DMS79 (cell line): Measurements from ENCODE around the gene DAG1.
"Not testable (repeated sequence)": the region's sequence is repeated elsewhere in the genome, so short reads cannot be mapped to it uniquely, and the experiment has no call there.

Source experiments
- DNase-seq: peaks from one replicate; lab custom pipeline; 2025; lab: John Stamatoyannopoulos, UW

The DAG1 gene

DNA sequence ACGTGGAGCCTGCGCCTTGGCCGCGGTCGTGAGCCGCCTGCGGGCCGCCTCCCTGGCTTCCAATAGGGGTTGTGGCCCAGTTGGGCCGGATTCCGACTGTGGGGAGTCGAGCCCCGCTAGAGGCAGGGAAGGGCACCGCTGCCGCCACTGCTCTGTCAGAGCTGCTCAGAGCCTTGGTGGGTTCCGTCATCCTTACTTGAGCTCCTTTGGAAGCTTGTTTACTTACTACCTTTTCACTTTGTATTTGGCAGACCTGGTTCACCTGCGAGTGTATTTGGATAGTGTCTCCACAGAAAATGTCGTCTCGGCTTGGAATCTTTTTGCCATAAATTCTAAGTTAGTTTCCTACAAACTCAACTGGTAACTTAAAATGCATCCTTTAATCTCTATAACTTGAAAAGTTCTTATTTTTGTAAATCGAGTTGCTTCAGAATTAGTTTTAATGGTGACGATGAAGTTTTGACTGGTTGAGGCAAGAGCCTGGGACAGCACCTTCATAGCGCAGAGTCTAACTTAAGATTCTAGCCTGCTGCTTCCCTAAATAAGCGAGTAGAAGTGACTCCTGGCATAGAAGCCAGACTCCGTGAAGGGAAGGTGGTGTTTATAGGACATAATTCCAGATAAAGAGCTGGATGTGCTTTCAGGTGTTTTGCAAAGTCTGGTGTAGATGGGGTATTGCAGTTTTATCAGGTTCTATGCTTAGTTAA is 800 bp downstream of the DAG1 start:
- no peak for DNase-seq

DNA sequence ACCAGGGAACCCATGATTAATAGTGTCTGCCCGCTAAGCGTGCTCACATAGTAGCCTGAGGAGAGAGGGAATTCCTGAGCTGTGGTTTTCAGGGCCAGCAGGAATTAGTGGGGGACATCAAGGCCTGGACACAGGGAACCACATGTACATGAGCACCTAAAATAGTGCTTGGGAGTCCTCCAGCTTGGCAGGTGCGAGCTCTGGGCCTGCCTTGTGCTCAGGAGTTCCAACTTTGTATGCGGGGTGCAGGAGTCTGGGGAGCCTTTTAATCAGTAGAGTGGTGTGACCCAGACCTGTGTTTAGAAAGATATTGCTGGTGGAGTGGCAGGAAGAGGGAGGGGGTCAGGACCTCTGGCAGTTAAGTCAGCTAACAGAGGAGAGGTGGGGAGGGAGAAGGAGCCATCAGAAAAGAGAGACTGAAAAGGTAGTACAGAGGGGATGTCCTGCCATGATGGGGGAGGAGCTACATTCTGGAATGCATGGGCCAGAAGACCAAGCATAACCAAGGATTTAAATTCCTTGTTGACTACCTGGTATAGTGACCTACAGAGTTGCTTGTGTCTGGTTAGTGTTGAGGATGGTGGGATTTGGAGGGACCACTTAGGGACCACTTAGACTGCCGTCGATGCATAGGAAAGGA is 1.9 kb downstream of the DAG1 start:
- DNase-seq, result no peak

GRCh38 chr3:49476563-49476962 is 6.5 kb downstream of the DAG1 start:
- DNase-seq, result no peak

DNA sequence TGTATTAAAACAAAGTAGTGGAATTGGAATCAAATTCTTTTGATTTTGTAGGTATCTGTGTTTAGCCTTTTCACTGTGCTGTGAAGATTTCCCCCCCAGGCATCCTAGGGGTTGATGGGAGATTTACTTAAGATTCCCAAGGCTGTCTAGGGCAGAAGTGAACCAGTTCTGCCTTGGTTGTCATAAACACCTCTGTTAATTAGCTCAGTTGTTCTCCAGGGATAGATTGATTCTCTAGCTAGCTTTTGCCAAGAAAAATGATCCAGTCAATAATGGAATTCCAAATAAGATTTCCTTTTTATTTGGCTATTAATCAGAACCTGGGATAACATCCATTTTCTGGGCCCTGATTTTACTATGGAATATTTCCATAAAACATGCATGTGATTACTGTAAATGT is 12.7 kb downstream of the DAG1 start:
- DNase-seq, result no peak

DNA sequence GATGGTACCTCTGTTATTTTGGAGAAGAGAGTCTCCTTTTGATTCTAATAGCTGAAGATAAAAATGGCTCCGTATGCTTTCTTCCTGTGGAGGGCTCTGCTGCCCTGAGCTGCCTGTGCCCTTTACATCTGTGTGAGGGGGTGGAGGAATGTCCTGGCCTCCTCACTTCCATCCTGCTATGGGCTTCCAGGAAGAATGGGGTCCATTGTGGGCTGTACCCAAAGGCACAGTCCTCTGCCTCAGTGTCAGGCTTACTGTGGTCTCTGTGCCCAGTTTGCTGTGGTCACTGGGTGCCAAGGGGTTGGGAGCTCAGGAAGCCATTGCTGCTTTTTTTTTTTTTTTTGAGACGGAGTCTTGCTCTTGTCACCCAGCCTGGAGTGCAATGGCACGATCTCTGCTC is 14.4 kb downstream of the DAG1 start:
- DNase-seq, result no peak

DNA sequence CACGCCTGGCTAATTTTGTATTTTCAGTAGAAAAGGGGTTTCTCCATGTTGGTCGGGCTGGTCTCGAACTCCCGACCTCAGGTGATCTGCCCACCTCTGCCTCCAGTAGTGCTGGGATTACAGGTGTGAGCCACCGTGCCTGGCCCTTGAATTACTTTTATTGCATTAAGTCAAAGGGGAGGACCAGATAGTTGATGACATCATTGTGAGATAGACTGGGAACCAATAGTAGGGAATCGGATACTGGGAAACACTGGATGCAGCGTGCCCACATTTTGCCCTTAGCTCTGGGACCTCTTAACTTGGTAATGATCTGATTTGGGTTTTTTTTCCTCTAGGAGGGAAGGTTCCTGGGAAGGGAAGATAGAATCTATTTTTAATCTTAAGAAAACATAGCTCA is 19.2 kb downstream of the DAG1 start:
- no peak for DNase-seq

- no peak for DNase-seq
Observed at GRCh38 chr3:49492969-49493368, 22.9 kb downstream of the DAG1 start.

DNA sequence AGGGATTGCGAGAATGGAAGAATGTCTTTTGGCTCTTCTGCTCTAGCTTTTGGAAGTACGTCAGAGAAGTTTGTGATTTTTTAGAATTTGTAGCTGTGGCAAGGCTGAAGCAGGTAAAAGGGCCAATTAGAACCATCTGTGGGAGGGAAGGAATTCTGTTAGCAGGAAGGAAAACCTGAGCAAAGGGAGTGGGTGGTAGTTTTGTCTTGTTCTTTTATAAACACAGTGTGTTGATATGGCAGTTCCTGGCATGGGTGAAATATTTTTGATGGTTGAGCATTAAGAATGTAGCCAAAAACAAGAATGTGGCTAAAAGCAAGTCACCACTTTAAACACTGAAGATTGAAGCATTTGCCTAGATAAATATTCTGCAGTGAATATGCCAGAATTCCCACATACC is 23.8 kb downstream of the DAG1 start:
- no peak for DNase-seq

DNA sequence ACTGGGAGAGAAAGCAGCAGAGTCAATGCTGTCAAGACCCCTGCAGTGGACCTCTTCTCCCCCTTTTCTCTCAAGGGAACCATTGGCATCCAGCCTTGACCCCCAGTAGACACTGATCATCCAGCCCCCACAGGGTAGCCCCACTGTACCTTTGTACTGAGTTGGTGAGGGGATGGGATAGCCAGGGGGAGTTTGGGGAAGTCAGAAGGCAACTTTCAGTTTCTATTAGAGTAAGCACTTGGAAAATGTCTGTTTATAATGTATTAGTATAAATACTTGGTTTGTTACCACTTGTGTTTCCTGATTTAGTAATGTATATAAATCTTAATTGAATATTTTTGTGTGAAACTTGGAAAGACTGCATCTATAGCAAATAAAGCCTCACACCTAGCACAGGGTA is 25.0 kb downstream of the DAG1 start:
- no peak for DNase-seq

GRCh38 chr3:49496845-49497244 is 26.8 kb downstream of the DAG1 start:
- not testable (repeated sequence) for DNase-seq

DNA sequence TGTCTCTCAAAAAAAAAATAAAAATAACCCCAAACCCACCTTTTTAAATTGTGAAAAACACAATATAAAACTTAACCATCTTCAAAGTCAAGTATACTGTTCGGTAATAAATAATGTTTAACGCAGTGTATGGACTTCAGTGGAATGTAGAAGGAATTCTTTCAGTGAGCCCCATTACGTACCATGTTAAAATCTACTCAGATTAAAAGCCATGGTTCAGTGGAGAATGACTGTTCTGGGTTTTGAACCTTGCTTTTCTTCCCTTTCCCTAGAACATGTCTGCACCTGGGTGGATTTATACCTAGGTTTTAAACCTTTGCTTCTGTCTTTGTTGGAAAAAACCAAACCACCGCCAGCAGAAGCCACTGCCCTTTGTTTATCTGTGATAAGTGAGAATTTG is 27.5 kb downstream of the DAG1 start:
- DNase-seq, result no peak

GRCh38 chr3:49498239-49498638 is 28.2 kb downstream of the DAG1 start:
- no peak for DNase-seq

DNA sequence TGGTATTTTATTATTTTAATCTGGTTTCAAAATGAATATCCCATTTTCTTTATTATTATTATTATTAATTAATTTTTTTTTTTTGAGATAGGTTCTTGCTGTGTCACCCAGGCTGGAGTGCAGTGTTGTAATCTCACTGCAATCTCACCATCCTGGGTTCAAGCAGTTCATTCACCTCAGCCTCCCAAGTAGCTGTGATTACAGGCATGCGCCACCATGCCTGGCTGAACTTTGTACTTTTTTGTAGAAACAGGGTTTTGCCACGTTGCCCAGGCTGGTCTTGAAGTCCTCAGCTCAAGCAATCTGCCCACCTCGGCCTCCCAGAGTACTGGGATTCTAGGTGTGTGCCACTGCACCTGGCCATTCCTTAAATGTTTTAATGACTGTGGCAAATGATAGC is 28.6 kb downstream of the DAG1 start:
- DNase-seq, result no peak

DNA sequence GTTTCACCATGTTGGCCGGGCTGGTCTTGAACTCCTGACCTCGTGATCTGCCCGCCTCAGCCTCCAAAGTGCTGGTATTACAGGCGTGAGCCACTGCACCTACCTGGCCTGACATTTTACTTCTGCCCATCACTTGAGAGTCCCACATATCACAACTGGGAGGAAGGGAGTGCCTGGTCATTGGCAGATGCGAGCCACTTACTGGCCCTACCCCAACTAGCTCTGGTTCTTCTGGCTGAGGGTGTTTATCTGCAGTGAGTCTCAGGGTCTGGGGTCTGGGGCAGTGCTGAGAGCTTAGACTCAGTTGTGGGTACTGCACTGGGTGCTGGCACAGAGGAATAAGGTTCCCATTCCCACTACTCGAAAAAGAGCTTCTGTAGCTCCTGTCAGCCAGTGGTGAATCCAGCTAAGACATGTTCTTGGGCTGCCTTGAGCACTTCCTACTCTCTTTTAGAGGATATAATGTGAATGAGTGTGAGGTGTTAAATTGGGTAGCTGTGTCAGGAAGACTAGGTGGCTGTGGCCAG is 30.2 kb downstream of the DAG1 start:
- DNase-seq, result no peak

DNA sequence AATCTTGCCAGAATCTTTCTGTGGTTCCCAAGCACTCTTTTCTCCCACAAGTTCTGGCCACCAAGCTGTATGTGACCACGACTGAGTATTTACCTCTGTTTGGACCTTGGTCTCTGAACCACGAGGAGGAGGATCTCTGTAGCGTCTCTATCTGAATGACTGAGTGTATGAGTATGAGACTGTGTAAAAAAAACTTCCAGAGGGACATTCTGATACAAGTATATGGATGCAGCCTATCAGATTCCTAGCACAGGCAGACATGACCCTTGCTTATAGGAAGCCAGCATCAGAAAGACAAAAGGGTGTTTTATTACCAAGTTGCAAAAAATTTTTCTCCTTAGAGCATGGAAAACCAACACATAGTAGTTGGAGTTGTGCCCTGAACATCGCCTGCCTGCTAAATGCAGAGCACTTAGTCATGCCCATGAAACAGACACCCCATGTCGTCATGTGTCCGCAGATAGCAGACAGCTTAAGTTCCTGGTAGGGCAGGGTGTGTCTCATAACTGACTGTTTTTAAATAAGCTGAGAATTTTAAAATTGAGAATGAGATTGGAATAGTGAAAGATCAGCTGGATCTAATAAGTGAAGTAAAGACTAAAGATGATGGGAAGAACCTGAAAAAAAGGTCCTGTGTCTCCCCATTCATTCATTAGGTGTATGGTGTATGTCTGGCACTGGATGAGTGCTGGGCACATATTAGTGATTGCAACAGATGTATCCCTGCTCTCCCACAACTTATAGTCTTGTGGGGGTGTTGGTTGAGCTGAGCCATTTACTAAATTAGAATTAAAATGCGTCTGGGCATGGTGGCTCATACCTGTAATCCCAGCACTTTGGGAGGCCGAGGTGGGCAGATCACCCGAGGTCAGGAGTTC is 30.9 kb downstream of the DAG1 start:
- DNase-seq, result no peak

DNA sequence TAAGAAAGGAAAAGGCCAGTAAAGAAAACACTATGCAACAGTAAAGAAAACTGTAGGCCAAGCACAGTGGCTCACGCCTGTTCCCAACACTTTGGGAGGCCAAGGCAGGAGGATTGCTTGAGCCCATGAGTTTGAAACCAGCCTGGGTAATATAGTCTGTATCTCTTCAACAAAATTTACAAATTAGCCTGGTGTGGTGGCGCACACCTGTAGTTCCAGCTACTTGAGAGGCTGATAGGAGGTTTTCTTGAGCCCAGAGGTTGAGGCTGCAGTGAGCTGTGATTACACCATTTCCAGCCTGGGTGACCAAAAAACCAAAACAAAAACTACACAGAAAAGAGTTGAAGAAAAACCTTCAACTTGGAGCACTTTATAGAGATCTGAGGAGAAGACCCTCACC is 31.8 kb downstream of the DAG1 start:
- DNase-seq, result no peak

- no peak for DNase-seq
Observed at GRCh38 chr3:49506906-49507305, 36.8 kb downstream of the DAG1 start.

GRCh38 chr3:49509028-49509561 is 39.0 kb downstream of the DAG1 start:
- no peak for DNase-seq

DNA sequence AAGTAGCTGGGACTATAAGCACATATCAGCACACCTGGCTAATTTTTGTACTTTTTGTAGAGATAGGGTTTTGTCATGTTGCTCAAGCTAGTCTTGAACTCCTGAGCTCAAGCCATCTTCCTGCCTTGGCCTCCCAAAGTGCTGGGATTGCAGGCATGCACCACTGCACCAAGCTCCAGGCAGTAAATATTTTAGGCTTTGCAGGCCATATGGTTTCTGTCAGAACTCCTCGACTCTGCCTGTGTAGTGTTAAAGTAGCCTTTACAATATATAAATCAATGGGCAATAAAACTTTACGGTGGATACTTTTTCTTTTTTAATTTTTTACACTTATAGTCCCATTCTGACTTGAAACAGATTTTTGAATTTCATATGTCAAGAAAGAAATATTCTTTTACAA is 41.6 kb downstream of the DAG1 start:
- no peak for DNase-seq

DNA sequence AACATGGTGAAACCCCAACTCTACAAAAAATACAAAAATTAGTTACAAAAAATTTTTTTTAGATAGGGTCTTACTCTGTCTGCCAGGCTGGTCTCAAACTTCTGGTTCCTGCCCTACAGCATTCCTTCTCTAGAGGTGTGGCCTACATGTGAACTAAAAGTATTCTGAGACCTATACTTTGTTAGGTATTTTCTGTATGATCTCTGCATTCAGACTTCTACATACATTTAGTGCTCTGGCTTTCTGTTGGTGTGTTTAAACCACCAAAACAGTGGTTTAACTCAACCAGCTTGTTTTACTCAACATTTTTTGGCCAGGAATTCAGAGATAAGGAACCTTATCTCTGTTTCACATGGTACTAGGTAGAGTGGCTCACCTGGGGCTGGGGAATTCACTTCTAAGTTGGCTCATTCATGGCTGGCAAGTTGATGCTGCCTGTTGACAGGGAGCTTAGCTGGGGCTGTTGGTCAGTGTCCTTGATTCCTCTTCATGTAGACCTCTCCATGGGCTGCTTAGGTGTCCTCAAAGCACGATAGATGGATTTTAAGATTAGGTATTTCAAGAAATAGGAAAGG is 42.8 kb downstream of the DAG1 start:
- DNase-seq, result no peak

DNA sequence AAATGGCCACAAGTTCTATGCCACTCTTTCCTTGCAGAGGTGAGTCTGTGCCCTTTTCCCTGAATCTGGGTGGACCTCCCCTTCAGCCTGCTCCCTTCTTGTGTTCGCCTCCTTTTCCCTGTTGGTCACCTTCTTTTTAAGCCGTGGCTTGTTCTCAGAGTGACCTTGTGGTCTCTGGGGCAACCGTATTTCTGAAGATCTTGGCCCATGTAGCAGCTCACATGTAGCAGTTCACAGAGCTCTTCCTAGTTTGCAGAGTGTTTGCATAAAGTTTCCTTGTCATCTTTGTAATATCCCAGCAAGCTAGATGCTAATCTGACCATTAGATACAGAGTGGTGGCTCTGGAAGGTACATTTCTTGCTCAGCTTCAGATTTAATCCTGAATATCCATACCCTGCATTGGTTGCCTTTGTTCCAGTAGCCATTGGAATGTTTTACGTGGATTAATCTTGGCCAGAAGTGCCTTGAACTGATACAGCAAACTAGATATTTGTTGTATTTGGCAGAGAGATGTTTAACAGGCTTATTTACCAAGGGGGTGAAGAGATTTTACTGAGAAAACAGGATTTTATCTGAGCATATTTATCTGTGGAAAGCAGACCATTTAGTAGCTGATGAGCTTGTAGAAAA is 43.5 kb downstream of the DAG1 start:
- DNase-seq, result no peak

DNA sequence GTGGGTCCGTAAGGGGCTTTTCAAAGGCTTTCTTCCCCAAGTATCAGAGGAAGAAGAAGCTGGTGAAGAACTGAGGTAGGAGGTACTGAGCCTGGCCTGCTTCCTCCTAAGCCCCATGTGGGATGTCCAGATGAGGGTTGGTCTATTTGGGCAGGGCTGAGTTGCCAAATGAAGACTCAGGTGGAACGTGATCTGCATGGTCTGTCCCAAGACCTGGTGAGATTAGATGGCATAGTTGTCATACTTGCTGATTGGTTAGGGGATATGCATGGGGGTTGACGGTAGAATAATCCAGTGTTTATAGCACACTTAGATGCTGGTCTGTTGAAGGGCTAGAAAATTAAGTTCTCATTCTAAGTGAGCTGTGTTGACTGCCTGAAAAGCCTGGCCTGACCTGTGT is 47.9 kb downstream of the DAG1 start:
- no peak for DNase-seq
